Measurements from ENCODE around the gene TINAGL1. TPM values are rescaled to one million over a fixed set of nuclear protein-coding genes. Genes with fewer than 3 reads are reported as not detected.

TINAGL1 gene
- total and polyA plus RNA-seq, 2 of the 13 experiments (the other 11 are each of a cell fraction or from before 2014, with no cell fraction given), result 24.7 to 76.8 TPM

DNA sequence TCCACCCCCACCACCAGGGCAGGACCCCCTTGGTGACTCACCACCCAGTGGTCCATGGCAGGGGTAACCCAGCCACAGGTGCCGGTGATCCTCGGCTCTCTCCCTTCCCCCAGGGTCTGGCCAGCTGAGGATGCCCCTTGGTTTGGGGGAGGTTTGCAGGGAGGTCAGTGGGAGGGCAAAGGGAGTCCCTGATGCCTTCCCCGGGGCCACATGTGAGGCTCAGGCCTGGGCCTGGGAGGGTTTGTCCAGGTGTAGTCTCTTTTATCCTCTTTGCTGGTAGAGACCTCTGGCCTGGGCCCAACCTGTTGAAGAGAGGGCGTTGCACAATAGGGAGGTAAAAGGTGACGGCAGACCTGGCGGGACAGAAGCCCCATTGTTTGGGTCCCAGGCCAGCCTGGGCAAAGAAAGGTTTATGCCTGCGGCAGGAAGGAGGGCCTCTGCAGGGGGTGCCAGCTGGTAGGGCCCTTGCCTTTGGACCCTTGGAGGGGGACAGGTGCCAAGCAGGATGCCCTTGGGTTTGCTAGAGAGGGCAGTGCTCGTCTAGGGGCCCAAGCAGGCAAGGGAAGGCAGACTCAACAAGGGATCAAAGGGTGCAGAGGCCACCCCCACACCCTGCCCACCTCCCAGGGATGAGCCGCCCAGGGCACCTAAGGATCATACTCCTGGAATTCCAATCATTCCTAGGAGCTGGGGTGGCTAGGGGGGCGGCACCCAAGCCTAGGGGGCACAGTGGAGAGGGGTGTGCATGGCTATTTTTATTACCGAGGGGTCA, 760 bp upstream of the TINAGL1 start (continued):
- TF ChIP-seq, protein P1, sequence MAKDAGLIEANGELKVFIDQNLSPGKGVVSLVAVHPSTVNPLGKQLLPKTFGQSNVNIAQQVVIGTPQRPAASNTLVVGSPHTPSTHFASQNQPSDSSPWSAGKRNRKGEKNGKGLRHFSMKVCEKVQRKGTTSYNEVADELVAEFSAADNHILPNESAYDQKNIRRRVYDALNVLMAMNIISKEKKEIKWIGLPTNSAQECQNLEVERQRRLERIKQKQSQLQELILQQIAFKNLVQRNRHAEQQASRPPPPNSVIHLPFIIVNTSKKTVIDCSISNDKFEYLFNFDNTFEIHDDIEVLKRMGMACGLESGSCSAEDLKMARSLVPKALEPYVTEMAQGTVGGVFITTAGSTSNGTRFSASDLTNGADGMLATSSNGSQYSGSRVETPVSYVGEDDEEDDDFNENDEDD (CRISPR knock-in tag; IDR thresholded peaks at IDR 0.05; ENCODE audit: borderline replicate concordance), result peak; percentile 28; the same call in 1 of the 2 replicates
- TF ChIP-seq POLR2G (IDR thresholded peaks at IDR 0.05; ENCODE audit: low read depth, low read length) (peak; percentile 48; the same call in 1 of the 2 replicates), GABPB1 (CRISPR knock-in tag; IDR thresholded peaks at IDR 0.05) (peak; percentile 35; the same call in 1 of the 2 replicates), ZNF331 (CRISPR knock-in tag; IDR thresholded peaks at IDR 0.05) (peak; percentile 49; the same call in 1 of the 2 replicates), ISX (CRISPR knock-in tag; conservative IDR thresholded peaks at IDR 0.05) (no peak), NCOA2 (CRISPR knock-in tag; IDR thresholded peaks at IDR 0.05) (peak; percentile 81), SALL1 (CRISPR knock-in tag; IDR thresholded peaks at IDR 0.05) (peak; percentile 63), ZNF460 (CRISPR knock-in tag; IDR thresholded peaks at IDR 0.05; ENCODE audit: borderline replicate concordance) (peak; percentile 54; the same call in 1 of the 2 replicates), SIX4 (CRISPR knock-in tag; IDR thresholded peaks at IDR 0.05) (no peak), BORCS8-MEF2B (CRISPR knock-in tag; IDR thresholded peaks at IDR 0.05) (peak; percentile 70)
- TF ChIP-seq, protein P2, sequence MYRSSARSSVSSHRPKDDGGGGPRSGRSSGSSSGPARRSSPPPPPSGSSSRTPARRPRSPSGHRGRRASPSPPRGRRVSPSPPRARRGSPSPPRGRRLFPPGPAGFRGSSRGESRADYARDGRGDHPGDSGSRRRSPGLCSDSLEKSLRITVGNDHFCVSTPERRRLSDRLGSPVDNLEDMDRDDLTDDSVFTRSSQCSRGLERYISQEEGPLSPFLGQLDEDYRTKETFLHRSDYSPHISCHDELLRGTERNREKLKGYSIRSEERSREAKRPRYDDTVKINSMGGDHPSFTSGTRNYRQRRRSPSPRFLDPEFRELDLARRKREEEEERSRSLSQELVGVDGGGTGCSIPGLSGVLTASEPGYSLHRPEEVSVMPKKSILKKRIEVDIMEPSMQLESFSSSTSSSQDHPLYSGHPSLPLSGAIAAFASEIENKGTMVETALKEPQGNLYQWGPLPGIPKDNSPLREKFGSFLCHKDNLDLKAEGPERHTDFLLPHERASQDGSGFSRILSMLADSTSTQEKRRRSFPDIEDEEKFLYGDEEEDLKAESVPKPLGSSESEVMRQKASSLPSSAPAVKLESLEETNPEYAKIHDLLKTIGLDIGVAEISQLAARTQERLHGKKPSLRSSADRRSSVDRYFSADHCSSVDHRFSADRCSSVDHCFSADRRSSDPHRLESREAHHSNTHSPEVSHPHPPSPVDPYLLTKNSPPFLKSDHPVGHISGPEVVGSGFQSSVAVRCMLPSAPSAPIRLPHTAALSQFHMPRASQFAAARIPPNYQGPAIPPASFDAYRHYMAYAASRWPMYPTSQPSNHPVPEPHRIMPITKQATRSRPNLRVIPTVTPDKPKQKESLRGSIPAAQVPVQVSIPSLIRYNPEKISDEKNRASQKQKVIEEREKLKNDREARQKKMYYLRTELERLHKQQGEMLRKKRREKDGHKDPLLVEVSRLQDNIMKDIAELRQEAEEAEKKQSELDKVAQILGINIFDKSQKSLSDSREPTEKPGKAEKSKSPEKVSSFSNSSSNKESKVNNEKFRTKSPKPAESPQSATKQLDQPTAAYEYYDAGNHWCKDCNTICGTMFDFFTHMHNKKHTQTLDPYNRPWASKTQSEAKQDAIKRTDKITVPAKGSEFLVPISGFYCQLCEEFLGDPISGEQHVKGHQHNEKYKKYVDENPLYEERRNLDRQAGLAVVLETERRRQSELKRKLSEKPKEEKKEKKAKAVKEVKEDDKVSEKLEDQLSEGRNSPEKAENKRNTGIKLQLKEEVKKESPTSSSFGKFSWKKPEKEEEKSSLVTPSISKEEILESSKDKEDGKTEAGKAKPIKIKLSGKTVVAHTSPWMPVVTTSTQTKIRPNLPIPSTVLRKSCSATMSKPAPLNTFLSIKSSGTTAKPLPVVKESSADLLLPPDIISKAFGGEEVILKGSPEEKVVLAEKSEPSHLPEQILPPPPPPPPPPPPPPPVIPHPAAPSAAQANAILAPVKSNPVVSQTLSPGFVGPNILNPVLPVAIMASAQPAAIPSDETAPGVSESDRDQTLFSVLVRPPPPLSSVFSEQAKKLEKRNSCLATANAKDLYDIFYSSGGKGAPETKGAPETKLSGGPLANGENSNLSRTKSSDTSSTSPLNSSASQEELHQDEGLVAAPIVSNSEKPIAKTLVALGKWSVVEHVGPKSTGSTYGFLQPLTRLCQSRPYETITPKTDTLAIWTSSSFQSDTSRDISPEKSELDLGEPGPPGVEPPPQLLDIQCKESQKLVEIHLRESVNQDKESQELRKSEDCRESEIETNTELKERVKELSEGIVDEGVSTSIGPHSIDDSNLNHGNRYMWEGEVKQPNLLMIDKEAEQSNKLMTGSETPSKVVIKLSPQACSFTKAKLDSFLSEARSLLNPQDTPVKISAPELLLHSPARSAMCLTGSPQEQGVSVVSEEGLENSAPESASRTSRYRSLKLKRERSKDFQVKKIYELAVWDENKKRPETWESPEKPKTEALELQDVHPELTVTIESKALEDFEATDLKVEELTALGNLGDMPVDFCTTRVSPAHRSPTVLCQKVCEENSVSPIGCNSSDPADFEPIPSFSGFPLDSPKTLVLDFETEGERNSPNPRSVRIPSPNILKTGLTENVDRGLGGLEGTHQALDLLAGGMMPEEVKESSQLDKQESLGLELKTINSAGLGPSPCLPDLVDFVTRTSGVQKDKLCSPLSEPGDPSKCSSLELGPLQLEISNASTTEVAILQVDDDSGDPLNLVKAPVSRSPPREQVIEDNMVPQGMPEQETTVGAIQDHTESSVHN (CRISPR knock-in tag; IDR thresholded peaks at IDR 0.05), result 0 out of 2 replicates have a peak, but pooled peaks have one; percentile 34
- TF ChIP-seq, protein P3, sequence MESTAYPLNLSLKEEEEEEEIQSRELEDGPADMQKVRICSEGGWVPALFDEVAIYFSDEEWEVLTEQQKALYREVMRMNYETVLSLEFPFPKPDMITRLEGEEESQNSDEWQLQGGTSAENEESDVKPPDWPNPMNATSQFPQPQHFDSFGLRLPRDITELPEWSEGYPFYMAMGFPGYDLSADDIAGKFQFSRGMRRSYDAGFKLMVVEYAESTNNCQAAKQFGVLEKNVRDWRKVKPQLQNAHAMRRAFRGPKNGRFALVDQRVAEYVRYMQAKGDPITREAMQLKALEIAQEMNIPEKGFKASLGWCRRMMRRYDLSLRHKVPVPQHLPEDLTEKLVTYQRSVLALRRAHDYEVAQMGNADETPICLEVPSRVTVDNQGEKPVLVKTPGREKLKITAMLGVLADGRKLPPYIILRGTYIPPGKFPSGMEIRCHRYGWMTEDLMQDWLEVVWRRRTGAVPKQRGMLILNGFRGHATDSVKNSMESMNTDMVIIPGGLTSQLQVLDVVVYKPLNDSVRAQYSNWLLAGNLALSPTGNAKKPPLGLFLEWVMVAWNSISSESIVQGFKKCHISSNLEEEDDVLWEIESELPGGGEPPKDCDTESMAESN (CRISPR knock-in tag; conservative IDR thresholded peaks at IDR 0.05), result peak; percentile 82
- TF ChIP-seq, protein P4, sequence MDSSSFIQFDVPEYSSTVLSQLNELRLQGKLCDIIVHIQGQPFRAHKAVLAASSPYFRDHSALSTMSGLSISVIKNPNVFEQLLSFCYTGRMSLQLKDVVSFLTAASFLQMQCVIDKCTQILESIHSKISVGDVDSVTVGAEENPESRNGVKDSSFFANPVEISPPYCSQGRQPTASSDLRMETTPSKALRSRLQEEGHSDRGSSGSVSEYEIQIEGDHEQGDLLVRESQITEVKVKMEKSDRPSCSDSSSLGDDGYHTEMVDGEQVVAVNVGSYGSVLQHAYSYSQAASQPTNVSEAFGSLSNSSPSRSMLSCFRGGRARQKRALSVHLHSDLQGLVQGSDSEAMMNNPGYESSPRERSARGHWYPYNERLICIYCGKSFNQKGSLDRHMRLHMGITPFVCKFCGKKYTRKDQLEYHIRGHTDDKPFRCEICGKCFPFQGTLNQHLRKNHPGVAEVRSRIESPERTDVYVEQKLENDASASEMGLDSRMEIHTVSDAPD (CRISPR knock-in tag; IDR thresholded peaks at IDR 0.05), result peak; percentile 68; the same call in 1 of the 2 replicates

Measured in HepG2 (cell line).